Body of pancreas (tissue), 4 donors: ENCODE data around the gene DGKD. TPM values are rescaled to one million over a fixed set of nuclear protein-coding genes. Genes with fewer than 3 reads are reported as not detected.

Experiments used
- ATAC-seq: fragments of 150-250 bp; one replicate; pipeline ENCODE4 v1.9.1; 2016
- DNase-seq, 4 donors: peaks; one replicate each; pipeline ENCODE4 v3.0.0-alpha.2; 2019
- H3K27ac ChIP-seq, 4 donors: fragments of 200-600 bp; sonication (generic); 1 replicate in 3 of 4; 2 replicates in 1 of 4; pipeline versions ENCODE4 v1.5.1 to v1.6.1; 2016 to 2019; ENCODE audit warnings: mild to moderate bottlenecking in 1 of 4, mixed read lengths in 1 of 4, moderate library complexity in 1 of 4
- H3K27me3 ChIP-seq, 2 donors: fragments of 200-600 bp; sonication (generic); one replicate each; pipeline ENCODE4 v1.6.0; 2016; ENCODE audit warnings: mild to moderate bottlenecking in 1 of 2
- H3K36me3 ChIP-seq, 2 donors: fragments of 200-600 bp; sonication (generic); replicated peaks in 1 of 2; 2 replicates each; pipeline ENCODE4 v1.5.1; 2016; ENCODE audit warnings: low read depth in 2 of 2; ENCODE audit not compliant: insufficient read depth in 1 of 2
- H3K4me1 ChIP-seq: fragments of 200-600 bp; sonication (generic); one replicate; pipeline ENCODE4 v1.6.0; 2016
- H3K4me3 ChIP-seq, 2 donors: fragments of 200-600 bp; sonication (generic); 1 replicate in 1 of 2; 2 replicates in 1 of 2; pipeline ENCODE4 v1.5.1; 2016 to 2019
- H3K9me3 ChIP-seq, 3 donors: fragments of 200-600 bp; sonication (generic); 1 replicate in 2 of 3; 2 replicates in 1 of 3; pipeline ENCODE4 v1.5.1; 2016
- POLR2A ChIP-seq, 3 donors: fragments of 450-650 bp; IDR thresholded peaks; one replicate each; pipeline ENCODE4 v1.6.1; 2016; ENCODE audit warnings: antibody characterized with exemption in 3 of 3, mild to moderate bottlenecking in 2 of 3
- WGBS, 2 donors: methylation state at CpG; one replicate each; pipeline ENCODE4 v1.1.5; 2017; 5-methylcytosine and 5-hydroxymethylcytosine counted together
- intact Hi-C: fragments of 100-400 bp; cut with DNase I; formaldehyde crosslinking; loops from one replicate; pipeline ENCODE4 v1.15.1; 2023
- total RNA-seq, 2 donors: library from RNA; depleted of rRNA; stranded (reverse); fragments of >200 nt; gene quantifications; one replicate each; pipeline ENCODE4 v1.1.0, GENCODE V29; 2016
- TF ChIP-seq, protein P1 (sequence below), 7 experiments: fragments of 450-650 bp in 4 of 7; fragments of 200-600 bp in 3 of 7; sonication (generic) in 3 of 7; IDR thresholded peaks; one replicate each; pipeline ENCODE4 v1.5.1; 2016 to 2019; ENCODE audit warnings: antibody characterized with exemption in 7 of 7

The DGKD gene
- total RNA-seq, 2 donors from 2014 or later, result 9.1 to 30.3 TPM

DNA sequence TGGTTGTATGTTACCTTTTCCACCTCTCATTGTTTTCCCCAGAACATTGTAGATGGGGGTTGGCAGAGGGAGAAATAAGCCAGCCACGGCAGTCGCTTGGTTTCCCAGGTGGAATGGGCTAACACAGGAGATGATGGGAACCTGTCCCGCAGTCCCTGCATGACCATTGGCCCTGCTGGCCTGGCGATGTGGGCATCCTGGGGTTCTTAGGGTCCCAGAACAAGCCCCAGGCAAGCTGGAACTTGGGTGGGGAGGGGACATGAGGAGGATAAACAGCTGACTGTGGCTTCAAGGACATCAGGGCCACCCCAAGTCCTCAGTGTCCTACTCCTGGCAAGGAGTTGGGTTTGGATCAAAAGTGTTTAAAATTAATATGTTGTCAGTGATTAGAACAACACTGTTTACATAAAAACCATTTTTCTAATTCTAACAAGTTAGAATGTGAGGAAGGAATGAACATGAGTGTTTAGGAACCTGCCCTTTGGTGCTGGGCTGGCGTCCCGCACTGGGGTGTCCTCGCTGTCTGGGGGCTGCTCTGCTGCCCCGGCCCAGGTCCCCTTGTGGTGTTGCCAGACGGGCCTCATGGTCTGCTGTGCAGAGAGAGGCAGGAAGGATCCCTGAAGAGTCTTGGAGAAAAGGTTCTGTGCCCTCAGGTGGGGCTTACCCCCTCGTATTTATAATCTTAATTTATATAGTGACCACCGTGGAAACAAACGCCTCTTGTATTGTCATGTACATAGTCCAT lies 117.2 kb downstream of the DGKD start:
- no peak for TF ChIP-seq POLR2A (IDR thresholded peaks at IDR 0.05)
- TF ChIP-seq, protein P1, sequence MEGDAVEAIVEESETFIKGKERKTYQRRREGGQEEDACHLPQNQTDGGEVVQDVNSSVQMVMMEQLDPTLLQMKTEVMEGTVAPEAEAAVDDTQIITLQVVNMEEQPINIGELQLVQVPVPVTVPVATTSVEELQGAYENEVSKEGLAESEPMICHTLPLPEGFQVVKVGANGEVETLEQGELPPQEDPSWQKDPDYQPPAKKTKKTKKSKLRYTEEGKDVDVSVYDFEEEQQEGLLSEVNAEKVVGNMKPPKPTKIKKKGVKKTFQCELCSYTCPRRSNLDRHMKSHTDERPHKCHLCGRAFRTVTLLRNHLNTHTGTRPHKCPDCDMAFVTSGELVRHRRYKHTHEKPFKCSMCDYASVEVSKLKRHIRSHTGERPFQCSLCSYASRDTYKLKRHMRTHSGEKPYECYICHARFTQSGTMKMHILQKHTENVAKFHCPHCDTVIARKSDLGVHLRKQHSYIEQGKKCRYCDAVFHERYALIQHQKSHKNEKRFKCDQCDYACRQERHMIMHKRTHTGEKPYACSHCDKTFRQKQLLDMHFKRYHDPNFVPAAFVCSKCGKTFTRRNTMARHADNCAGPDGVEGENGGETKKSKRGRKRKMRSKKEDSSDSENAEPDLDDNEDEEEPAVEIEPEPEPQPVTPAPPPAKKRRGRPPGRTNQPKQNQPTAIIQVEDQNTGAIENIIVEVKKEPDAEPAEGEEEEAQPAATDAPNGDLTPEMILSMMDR (IDR thresholded peaks at IDR 0.05), result no peak
- Histone ChIP-seq H3K36me3 (no peaks in the 10 kb centered on the region), H3K4me3 (no peak overlapping the region), H3K9me3 (no peaks in the 10 kb centered on the region), H3K27me3 (no peaks in the 10 kb centered on the region), H3K4me1 (no peaks in the 10 kb centered on the region), H3K27ac (no peak overlapping the region)
- ATAC-seq (no peak), DNase-seq (no peak)
- WGBS, 2 donors, result 91% methylated on average over 12 of the region's 12 CpGs
- intact Hi-C loops, result no loop called here

DNA sequence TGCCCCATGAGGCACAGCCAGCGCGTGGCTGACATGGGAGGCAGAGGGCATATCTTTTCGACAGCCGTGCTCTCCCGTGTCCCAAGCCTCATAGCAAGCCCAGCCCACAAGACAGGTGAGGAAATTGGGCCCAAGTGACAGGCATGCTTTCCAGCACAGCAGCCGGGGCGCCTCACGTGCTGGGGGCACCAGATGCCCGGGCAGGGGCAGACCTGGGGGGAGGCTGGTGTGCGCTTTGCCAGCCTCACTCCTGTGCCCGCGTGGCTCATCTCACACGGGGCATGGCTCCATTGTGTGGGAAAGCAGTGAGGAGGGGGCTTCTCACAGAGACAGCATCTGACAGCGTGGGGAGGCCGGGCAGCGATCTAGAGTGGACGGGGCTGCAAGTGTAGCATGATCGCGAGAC lies 119.1 kb downstream of the DGKD start:
- WGBS, 2 donors, result 93 to 99% methylated on average over 13 to 19 of the region's 19 CpGs
- Histone ChIP-seq H3K27ac (no peak overlapping the region), H3K36me3 (peaks cover 0 to 7% of the 10 kb centered on the region in 2 donors), H3K9me3 (no peaks in the 10 kb centered on the region), H3K4me1 (no peaks in the 10 kb centered on the region), H3K27me3 (no peaks in the 10 kb centered on the region), H3K4me3 (no peak overlapping the region)
- DNase-seq, result no peak
- TF ChIP-seq POLR2A (IDR thresholded peaks at IDR 0.05), result no peak
- TF ChIP-seq, protein P1 (IDR thresholded peaks at IDR 0.05), result no peak
- intact Hi-C loops, result no loop called here
- ATAC-seq, result no peak

DNA sequence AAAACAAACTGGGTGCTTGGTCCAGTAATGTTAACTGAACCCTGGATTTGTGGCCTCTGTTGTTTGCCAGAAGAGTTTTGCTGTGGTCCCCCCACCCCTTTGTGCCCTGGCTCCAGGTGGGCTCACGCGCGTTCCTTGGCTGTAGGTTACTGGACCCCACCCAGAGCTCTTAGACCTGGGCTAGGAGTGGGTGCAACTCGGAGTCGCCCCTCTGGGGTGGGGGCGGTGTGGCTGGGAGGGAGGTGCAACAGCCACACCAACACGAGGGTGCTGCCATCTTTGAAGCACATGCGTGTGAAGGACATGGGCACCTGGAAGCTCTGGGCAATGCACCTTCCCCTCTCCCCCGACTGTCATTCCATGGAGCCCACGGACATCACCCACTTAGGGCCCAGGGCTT lies 119.6 kb downstream of the DGKD start:
- ATAC-seq, result no peak
- H3K27ac ChIP-seq, result no peak overlapping the region
- H3K36me3 ChIP-seq, result peaks cover 0 to 7% of the 10 kb centered on the region in 2 donors
- no peaks in the 10 kb centered on the region for H3K9me3 ChIP-seq
- DNase-seq, result no peak
- no peaks in the 10 kb centered on the region for H3K27me3 ChIP-seq
- intact Hi-C loops, result no loop called here
- H3K4me1 ChIP-seq, result no peaks in the 10 kb centered on the region
- 94 to 95% methylated on average over 8 to 10 of the region's 10 CpGs for WGBS, 2 donors
- TF ChIP-seq, protein P1 (IDR thresholded peaks at IDR 0.05), result no peak
- TF ChIP-seq POLR2A (IDR thresholded peaks at IDR 0.05), result no peak
- H3K4me3 ChIP-seq, result no peak overlapping the region

DNA sequence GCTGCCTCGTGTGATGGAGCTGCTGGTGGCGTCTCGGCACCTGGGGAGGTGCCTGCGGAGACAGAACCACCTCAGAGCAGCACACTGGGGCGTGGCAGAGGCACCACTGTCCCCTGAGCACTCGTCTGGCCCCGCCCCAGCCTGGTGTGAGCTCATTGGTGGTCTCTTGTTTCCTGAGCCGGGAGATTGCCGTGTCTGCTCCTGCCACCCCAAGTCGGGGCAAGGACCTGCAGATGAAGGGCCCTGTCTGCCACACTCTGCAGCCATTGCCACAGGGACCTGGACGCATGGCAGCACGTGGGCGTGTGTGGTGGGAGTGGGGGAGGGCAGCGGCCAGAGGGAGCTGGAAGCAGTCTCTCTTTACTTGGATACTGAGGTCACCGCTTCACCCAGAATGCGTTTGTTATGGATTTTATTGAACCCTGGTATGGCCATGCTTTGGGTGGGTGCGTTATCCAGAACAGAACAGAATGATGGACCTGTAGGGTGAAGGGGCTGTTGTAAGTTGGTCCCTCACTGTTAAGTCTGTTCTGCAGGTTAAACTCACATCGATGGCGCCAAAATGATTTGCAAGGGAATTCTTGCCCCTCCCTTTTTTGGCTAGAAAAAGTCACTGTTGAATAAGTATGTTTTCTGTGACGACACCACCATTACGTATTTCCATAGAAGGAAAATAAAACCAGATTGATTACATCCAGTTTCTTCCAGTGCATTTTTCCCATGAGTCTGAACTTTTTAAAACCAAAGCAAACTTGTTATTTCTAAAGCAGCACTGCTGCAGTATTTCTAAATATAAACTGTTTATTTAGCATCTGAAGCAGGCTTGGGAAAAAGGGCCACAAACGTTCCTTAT lies 120.2 kb downstream of the DGKD start:
- TF ChIP-seq, protein P1 (IDR thresholded peaks at IDR 0.05), result no peak
- TF ChIP-seq POLR2A (IDR thresholded peaks at IDR 0.05), result no peak
- DNase-seq, result no peak
- H3K4me3 ChIP-seq, result no peak overlapping the region
- intact Hi-C loops, result no loop called here
- H3K27ac ChIP-seq, result no peak overlapping the region
- no peaks in the 10 kb centered on the region for H3K4me1 ChIP-seq
- H3K9me3 ChIP-seq, result no peaks in the 10 kb centered on the region
- ATAC-seq, result no peak
- 84 to 87% methylated on average over 20 to 22 of the region's 22 CpGs for whole genome bisulfite sequencing, 2 donors
- H3K27me3 ChIP-seq, result no peaks in the 10 kb centered on the region
- H3K36me3 ChIP-seq, result peaks cover 0 to 7% of the 10 kb centered on the region in 2 donors
